Ishikawa (cell line): Measurements from ENCODE around the gene ZMYND10.

Experiments used
- CEBPB ChIP-seq: IDR thresholded peaks from 2 replicates; pipeline ENCODE4 v1.6.1; 2012
- CREB1 ChIP-seq: IDR thresholded peaks from 2 replicates; pipeline ENCODE4 v1.6.1; 2012; ENCODE audit warnings: low read depth
- EP300 ChIP-seq: IDR thresholded peaks from 2 replicates; pipeline ENCODE4 v1.6.1; 2012; ENCODE audit warnings: borderline replicate concordance
- MAX ChIP-seq: IDR thresholded peaks from 2 replicates; pipeline ENCODE4 v1.6.1; 2012
- RAD21 ChIP-seq: IDR thresholded peaks from 2 replicates; pipeline ENCODE4 v1.6.1; 2012; ENCODE audit warnings: low read depth
- REST ChIP-seq: IDR thresholded peaks from 2 replicates; pipeline ENCODE4 v1.6.1; 2012; ENCODE audit warnings: low read depth, mild to moderate bottlenecking
- TCF12 ChIP-seq: IDR thresholded peaks from 2 replicates; pipeline ENCODE4 v1.6.1; 2012; ENCODE audit warnings: low read depth
- TEAD4 ChIP-seq: IDR thresholded peaks from 2 replicates; pipeline ENCODE4 v1.6.1; 2012
- USF1 ChIP-seq: IDR thresholded peaks from 2 replicates; pipeline ENCODE4 v1.6.1; 2012
- YY1 ChIP-seq: IDR thresholded peaks from 2 replicates; pipeline ENCODE4 v1.6.1; 2012; ENCODE audit warnings: low read depth

- TF ChIP-seq MAX (no peak), EP300 (no peak), CEBPB (no peak), REST (no peak), TCF12 (no peak), TEAD4 (no peak), RAD21 (no peak), CREB1 (no peak), YY1 (no peak), USF1 (no peak)
These were observed 37.2 kb upstream of the ZMYND10 start for GRCh38 chr3:50382722-50383121.
